PFSK-1 (cell line): ENCODE data around the gene AOC2.

ENCODE experiments used
- FOXP2 ChIP-seq: optimal IDR thresholded peaks from 2 replicates; pipeline ENCODE3; 2011; ENCODE audit warnings: borderline replicate concordance, control low read depth, inconsistent platforms; ENCODE audit not compliant: insufficient read depth; ENCODE audit errors: extremely low read length, extremely low read depth
- POLR2AphosphoS5 ChIP-seq: IDR thresholded peaks from 2 replicates; pipeline ENCODE4 v1.6.1; 2012; ENCODE audit warnings: low read depth, mild to moderate bottlenecking, control low read depth, low read length, moderate library complexity
- SIN3A ChIP-seq: IDR thresholded peaks from 2 replicates; pipeline ENCODE4 v1.6.1; 2012; ENCODE audit warnings: mild to moderate bottlenecking, low read length, moderate library complexity, borderline replicate concordance; ENCODE audit not compliant: insufficient read depth
- TAF1 ChIP-seq: IDR thresholded peaks from 2 replicates; pipeline ENCODE4 v1.6.1; 2012; ENCODE audit warnings: low read length, control low read depth, borderline replicate concordance; ENCODE audit not compliant: insufficient read depth
- TF ChIP-seq, protein P1 (sequence below), 2 experiments: IDR thresholded peaks; 2 replicates each; pipeline versions ENCODE4 v1.6.1 to v1.8.0; 2011 to 2012; ENCODE audit warnings: low read depth in 2 of 2, low read length in 2 of 2, control low read depth in 1 of 2, inconsistent platforms in 1 of 2, mild to moderate bottlenecking in 1 of 2, moderate library complexity in 1 of 2; ENCODE audit not compliant: insufficient read depth in 1 of 2

The AOC2 gene

GRCh38 chr17:42891539-42892152 is 47.3 kb downstream of the AOC2 start:
- TF ChIP-seq FOXP2 (peak; percentile 38), SIN3A (no peak), POLR2AphosphoS5 (no peak)
- TF ChIP-seq, protein P1, sequence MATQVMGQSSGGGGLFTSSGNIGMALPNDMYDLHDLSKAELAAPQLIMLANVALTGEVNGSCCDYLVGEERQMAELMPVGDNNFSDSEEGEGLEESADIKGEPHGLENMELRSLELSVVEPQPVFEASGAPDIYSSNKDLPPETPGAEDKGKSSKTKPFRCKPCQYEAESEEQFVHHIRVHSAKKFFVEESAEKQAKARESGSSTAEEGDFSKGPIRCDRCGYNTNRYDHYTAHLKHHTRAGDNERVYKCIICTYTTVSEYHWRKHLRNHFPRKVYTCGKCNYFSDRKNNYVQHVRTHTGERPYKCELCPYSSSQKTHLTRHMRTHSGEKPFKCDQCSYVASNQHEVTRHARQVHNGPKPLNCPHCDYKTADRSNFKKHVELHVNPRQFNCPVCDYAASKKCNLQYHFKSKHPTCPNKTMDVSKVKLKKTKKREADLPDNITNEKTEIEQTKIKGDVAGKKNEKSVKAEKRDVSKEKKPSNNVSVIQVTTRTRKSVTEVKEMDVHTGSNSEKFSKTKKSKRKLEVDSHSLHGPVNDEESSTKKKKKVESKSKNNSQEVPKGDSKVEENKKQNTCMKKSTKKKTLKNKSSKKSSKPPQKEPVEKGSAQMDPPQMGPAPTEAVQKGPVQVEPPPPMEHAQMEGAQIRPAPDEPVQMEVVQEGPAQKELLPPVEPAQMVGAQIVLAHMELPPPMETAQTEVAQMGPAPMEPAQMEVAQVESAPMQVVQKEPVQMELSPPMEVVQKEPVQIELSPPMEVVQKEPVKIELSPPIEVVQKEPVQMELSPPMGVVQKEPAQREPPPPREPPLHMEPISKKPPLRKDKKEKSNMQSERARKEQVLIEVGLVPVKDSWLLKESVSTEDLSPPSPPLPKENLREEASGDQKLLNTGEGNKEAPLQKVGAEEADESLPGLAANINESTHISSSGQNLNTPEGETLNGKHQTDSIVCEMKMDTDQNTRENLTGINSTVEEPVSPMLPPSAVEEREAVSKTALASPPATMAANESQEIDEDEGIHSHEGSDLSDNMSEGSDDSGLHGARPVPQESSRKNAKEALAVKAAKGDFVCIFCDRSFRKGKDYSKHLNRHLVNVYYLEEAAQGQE (IDR thresholded peaks at IDR 0.05; ENCODE audit: insufficient read depth in 1 of 2, low read depth in 2 of 2, low read length in 2 of 2): peak in 1 of 2 experiments; percentile 27; a peak in 1 of 4 replicates

DNA sequence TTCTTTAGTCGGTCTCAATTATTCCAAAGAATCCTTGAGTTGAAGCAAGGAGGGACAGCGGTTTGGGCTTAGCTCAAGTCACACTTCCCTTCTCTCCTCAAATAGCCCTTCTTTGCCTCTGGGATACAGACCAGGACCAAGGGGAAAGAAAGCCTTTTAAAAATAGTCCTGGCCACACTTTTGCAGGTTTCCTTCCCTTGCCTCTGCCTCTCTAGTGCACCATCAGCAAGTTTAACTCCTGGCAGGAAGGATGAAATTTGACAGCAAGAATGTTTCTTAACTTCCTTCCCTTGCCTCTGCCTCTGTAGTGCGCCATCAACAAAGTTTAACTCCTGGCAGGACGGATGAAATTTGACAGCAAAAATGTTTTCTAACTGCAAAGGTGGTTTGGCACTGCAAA is 49.0 kb downstream of the AOC2 start:
- TF ChIP-seq POLR2AphosphoS5: no peak
- no peak for TF ChIP-seq FOXP2

DNA sequence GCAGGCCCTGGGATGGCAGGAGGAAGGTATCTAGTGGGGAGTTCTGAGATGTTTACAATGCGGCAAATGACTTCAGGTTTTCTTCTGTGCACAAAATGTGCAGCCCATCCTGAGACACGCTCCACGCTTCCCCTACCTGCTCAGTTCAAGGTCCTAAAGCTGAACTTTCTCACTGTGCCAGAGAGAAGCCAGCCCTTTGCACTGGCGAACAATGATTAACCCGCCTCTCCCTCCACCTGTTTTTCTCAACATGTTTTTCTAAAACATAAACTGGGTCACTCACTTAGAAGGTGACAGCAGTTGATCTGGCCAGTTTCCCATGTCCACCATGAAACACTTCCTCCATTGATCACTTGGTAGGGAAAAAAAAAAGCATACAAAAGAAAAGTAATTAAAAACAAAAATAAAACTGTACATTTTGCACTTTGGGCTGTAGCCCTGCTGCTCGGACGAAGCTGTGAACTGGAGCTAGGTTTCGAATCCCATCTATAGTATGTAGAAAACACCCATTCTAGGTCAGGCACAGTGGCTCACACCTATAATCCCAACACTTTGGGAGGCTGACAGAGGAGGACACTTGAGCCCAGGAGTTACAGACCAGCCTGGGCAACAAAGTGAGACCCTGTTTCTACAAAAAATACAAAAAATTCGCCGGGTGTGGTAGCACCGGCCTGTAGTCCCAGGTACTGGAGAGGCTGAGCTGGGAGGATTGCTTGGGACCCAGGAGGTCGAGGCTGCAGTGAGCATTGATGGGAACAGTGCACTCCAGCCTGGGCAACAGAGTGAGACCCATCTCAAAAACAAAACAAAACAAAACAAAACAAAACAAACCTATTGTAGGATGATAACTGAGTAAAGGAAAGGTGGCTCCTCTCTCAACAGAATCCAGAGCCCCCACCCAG is 50.2 kb downstream of the AOC2 start:
- TF ChIP-seq SIN3A (no peak), POLR2AphosphoS5 (no peak), TAF1 (no peak), FOXP2 (no peak)
- TF ChIP-seq, protein P1 (IDR thresholded peaks at IDR 0.05; ENCODE audit: insufficient read depth in 1 of 2, low read depth in 2 of 2, low read length in 2 of 2): no peak

- TF ChIP-seq, protein P1 (IDR thresholded peaks at IDR 0.05; ENCODE audit: insufficient read depth in 1 of 2, low read depth in 2 of 2, low read length in 2 of 2): no peak
- TF ChIP-seq SIN3A (no peak), FOXP2 (no peak), TAF1 (no peak), POLR2AphosphoS5 (no peak)
Measured at GRCh38 chr17:42895185-42895555, 50.8 kb downstream of the AOC2 start.

GRCh38 chr17:42898147-42898811 is 53.9 kb downstream of the AOC2 start:
- TF ChIP-seq POLR2AphosphoS5 (no peak), TAF1 (no peak), FOXP2 (no peak), SIN3A (no peak)
- TF ChIP-seq, protein P1 (IDR thresholded peaks at IDR 0.05; ENCODE audit: insufficient read depth in 1 of 2, low read depth in 2 of 2, low read length in 2 of 2): no peak
